K562 (cell line): Measurements from ENCODE around the gene ANKH. TPM values are rescaled to one million over a fixed set of nuclear protein-coding genes. Genes with fewer than 3 reads are reported as not detected.

Experiments used
- ATAC-seq: fragments of 200-7000 bp; cut with Tn5 transposase; 3 replicates; pipeline ENCODE4 v1.9.1; 2020; ENCODE audit warnings: moderate library complexity
- BruUV-seq: library from RNA; stranded (reverse); fragments of 400-500 nt; replicated peaks from 2 replicates; lab custom pipeline; 2021; lab: Mats Ljungman, UMichigan
- CTCF ChIA-PET: fragments of 300-600 bp; formaldehyde crosslinking; extraction: SDS; loops from one replicate; lab custom pipeline; 2021; ENCODE audit warnings: low intra/inter-chr PET ratio; lab: Yijun Ruan, JAX
- POLR2A ChIA-PET: fragments of 300-600, 350-650 bp; sonication (Branson Sonifier 250); formaldehyde crosslinking; extraction: SDS; loops from one replicate; lab custom pipeline; 2021; ENCODE audit warnings: antibody characterized with exemption, inconsistent platforms; lab: Yijun Ruan, JAX
- DNase-seq, 4 experiments: peaks; one replicate each; pipeline versions ENCODE4 v3.0.0 to v3.0.0-alpha.2; 2011 to 2018; ENCODE audit warnings: low spot score in 3 of 4, mixed read lengths in 3 of 4; ENCODE audit errors: extremely low read depth in 1 of 4
- FAIRE-seq: peaks from 2 replicates; lab custom pipeline; 2011; peaks lifted over from hg19 to GRCh38; lab: Jason Lieb, UNC
- H2AFZ ChIP-seq: 2 replicates; pipeline ENCODE4 v1.6.0; 2011; ENCODE audit warnings: low read depth, low read length, control low read depth, inconsistent platforms
- H3K27ac ChIP-seq: fragments of 200-600 bp; 3 replicates; pipeline ENCODE4 v1.8.0; 2011; ENCODE audit warnings: low read depth, mild to moderate bottlenecking, control low read depth, inconsistent platforms, low read length, moderate library complexity, mixed read lengths; ENCODE audit errors: extremely low read depth
- H3K27me3 ChIP-seq, 2 experiments: fragments of 300-600 bp in 1 of 2; 2 replicates in 1 of 2; 3 replicates in 1 of 2; pipeline versions ENCODE4 v1.6.0 to v1.8.0; 2011; ENCODE audit warnings: inconsistent platforms in 2 of 2, low read length in 2 of 2, mild to moderate bottlenecking in 1 of 2, mixed read lengths in 1 of 2, moderate library complexity in 1 of 2; ENCODE audit not compliant: control insufficient read depth in 2 of 2, insufficient read depth in 2 of 2
- H3K36me3 ChIP-seq: fragments of 300-600 bp; 3 replicates; pipeline ENCODE4 v1.8.0; 2011; ENCODE audit warnings: mild to moderate bottlenecking, low read length, inconsistent platforms; ENCODE audit not compliant: control insufficient read depth, insufficient read depth
- H3K4me1 ChIP-seq, 2 experiments: fragments of 200-600 bp in 1 of 2; replicated peaks in 1 of 2; 2 replicates in 1 of 2; 3 replicates in 1 of 2; pipeline versions ENCODE4 v1.5.1 to v1.8.0; 2011; ENCODE audit warnings: inconsistent platforms in 2 of 2, low read length in 2 of 2, mild to moderate bottlenecking in 1 of 2, mixed read lengths in 1 of 2, moderate library complexity in 1 of 2; ENCODE audit not compliant: control insufficient read depth in 2 of 2, insufficient read depth in 2 of 2
- H3K4me2 ChIP-seq: 2 replicates; pipeline ENCODE4 v1.6.1; 2011; ENCODE audit warnings: low read length, control low read depth, inconsistent platforms, mixed read lengths; ENCODE audit not compliant: insufficient read depth
- H3K4me3 ChIP-seq: fragments of 200-600 bp; sonication (generic), shearing (Covaris generic); 2 replicates; pipeline ENCODE4 v1.5.1; 2016; ENCODE audit warnings: control low read depth, inconsistent platforms
- H3K79me2 ChIP-seq: fragments of 200-600 bp; 3 replicates; pipeline ENCODE4 v1.8.0; 2011; ENCODE audit warnings: low read length, inconsistent platforms; ENCODE audit not compliant: control insufficient read depth, insufficient read depth
- H3K9ac ChIP-seq, 2 experiments: 2 replicates each; pipeline versions ENCODE4 v1.6.0 to v1.6.1; 2011; ENCODE audit warnings: low read depth in 2 of 2, low read length in 2 of 2, control low read depth in 1 of 2, inconsistent platforms in 1 of 2, mild to moderate bottlenecking in 1 of 2, mixed read lengths in 1 of 2; ENCODE audit not compliant: insufficient read depth in 1 of 2
- H3K9me1 ChIP-seq: one replicate; pipeline ENCODE4 v1.6.0; 2011; ENCODE audit warnings: inconsistent platforms, mild to moderate bottlenecking, low read length, moderate library complexity; ENCODE audit not compliant: control insufficient read depth, insufficient read depth
- H3K9me3 ChIP-seq: replicated peaks from 2 replicates; pipeline ENCODE4 v1.5.1; 2011; ENCODE audit warnings: low read depth, low read length, inconsistent platforms; ENCODE audit not compliant: control insufficient read depth, insufficient read depth
- H4K20me1 ChIP-seq: replicated peaks from 2 replicates; pipeline ENCODE4 v1.6.1; 2011; ENCODE audit warnings: low read length, inconsistent platforms, mixed read lengths; ENCODE audit not compliant: control insufficient read depth, insufficient read depth
- FOS ChIP-seq: IDR thresholded peaks from 3 replicates; pipeline ENCODE4 v1.6.1; 2011; ENCODE audit not compliant: insufficient read length; ENCODE audit errors: extremely low read depth
- GABPB2 ChIP-seq: fragments of 250-450 bp; sonication (Bioruptor Pico); conservative IDR thresholded peaks from 2 replicates; pipeline ENCODE4 v1.5.1; 2021; ENCODE audit warnings: mild to moderate bottlenecking
- WGBS: fragments of 100-300 bp; shearing (Covaris generic); methylation state at CpG from one replicate; pipeline ENCODE4 v1.1.6; 2016; ENCODE audit warnings: low coverage, mixed read lengths; ENCODE audit not compliant: insufficient coverage; ENCODE audit errors: missing lambda C conversion rate; 5-methylcytosine and 5-hydroxymethylcytosine counted together
- in situ Hi-C: fragments of 300-500 bp; cut with MboI; formaldehyde crosslinking; loops from 4 replicates; pipeline ENCODE4 v1.15.0; 2018; ENCODE audit warnings: inconsistent platforms, mixed read lengths
- intact Hi-C: fragments of 100-400 bp; cut with micrococcal nuclease; formaldehyde crosslinking; loops from 2 replicates; pipeline ENCODE4 v1.14.2; 2022
- polyA plus RNA-seq, 8 experiments: library from polyadenylated mRNA; depleted of rRNA in 4 of 8; stranded (reverse) in 5 of 8; unstranded in 3 of 8; fragments of >200 nt; fragmentation: Nextera tagmentation in 2 of 8; fragmentation: Illumina TruSeq in 1 of 8; extraction: Ambion mirVana in 2 of 8; extraction: Trizol in 1 of 8; gene quantifications; 2 replicates each; pipeline versions ENCODE4 v1.2.1 to v1.2.3, GENCODE V29; 2011 to 2014; ENCODE audit warnings: inconsistent platforms in 1 of 8, missing spikeins in 1 of 8
- total RNA-seq, 7 experiments: library from RNA; depleted of rRNA in 6 of 7; stranded (reverse); fragments of >200 nt in 6 of 7; fragmentation: Illumina TruSeq in 2 of 7; extraction: Trizol in 2 of 7; gene quantifications; 2 replicates each; pipeline versions ENCODE4 v1.2.1 to v1.2.3, GENCODE V29; 2011 to 2021; ENCODE audit warnings: low replicate concordance in 1 of 7
- TF ChIP-seq, protein P1 (sequence below): sonication (generic); formaldehyde crosslinking; IDR thresholded peaks from 2 replicates; pipeline ENCODE4 v1.8.1; 2023; ENCODE audit warnings: mild to moderate bottlenecking, missing genetic modification reagents

The ANKH gene
- total and polyA plus RNA-seq, 9 of the 15 experiments (the other 6 are each of a cell fraction or from before 2014, with no cell fraction given), result 0.79 to 12.2 (median 4.5) TPM

DNA sequence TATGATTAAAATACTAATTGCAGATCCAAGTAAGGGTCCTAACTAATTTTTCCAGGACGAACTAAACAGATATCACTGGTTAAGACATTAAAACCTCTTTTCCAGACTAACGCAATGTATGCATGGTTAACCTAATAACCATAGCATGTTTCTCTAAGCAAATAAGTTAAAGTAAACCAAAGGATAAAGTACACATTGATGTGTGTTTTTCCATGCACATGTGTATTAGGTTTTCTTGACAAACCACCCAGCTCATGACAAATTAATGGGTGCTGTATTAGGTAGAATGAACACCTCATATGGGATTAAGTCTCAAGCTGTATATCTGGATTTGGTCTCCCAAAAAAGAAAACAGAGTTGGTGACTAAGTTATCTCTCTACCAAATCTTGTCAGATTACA is 45.6 kb downstream of the ANKH start:
- Histone ChIP-seq H3K36me3 (no peaks in the 10 kb centered on the region), H3K4me2 (no peak overlapping the region), H3K27ac (no peak overlapping the region), H3K9me1 (no peaks in the 10 kb centered on the region), H3K27me3 (peaks cover 4 to 8% of the 10 kb centered on the region in 2 experiments; a peak in 3 of 5 replicates), H3K79me2 (no peaks in the 10 kb centered on the region), H3K9me3 (no peaks in the 10 kb centered on the region), H3K4me1 (no peaks in the 10 kb centered on the region), H3K9ac (no peak overlapping the region), H2AFZ (no peak overlapping the region), H3K4me3 (no peak overlapping the region), H4K20me1 (no peaks in the 10 kb centered on the region)
- no peak for DNase-seq
- BruUV-seq, result no TSS peak
- FAIRE-seq, result no peak
- in situ Hi-C loops (no loop called here), intact Hi-C loops (no loop called here)
- TF ChIP-seq GABPB2 (no peak), FOS (no peak)
- TF ChIP-seq, protein P1, sequence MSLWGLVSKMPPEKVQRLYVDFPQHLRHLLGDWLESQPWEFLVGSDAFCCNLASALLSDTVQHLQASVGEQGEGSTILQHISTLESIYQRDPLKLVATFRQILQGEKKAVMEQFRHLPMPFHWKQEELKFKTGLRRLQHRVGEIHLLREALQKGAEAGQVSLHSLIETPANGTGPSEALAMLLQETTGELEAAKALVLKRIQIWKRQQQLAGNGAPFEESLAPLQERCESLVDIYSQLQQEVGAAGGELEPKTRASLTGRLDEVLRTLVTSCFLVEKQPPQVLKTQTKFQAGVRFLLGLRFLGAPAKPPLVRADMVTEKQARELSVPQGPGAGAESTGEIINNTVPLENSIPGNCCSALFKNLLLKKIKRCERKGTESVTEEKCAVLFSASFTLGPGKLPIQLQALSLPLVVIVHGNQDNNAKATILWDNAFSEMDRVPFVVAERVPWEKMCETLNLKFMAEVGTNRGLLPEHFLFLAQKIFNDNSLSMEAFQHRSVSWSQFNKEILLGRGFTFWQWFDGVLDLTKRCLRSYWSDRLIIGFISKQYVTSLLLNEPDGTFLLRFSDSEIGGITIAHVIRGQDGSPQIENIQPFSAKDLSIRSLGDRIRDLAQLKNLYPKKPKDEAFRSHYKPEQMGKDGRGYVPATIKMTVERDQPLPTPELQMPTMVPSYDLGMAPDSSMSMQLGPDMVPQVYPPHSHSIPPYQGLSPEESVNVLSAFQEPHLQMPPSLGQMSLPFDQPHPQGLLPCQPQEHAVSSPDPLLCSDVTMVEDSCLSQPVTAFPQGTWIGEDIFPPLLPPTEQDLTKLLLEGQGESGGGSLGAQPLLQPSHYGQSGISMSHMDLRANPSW (CRISPR knock-in tag), result no peak
- ChIA-PET CTCF (no interaction called here), POLR2A (interaction anchor here (1.0 kb wide), 1 partner anchor 13 kb away, joined by 3 read pairs; no protein-coding TSS in a partner anchor)
- 2% methylated on average over 2 of the region's 2 CpGs for WGBS
- no peak for ATAC-seq
